GM10847 (cell line): ENCODE data around the gene ARHGAP1.

ENCODE experiments used
- POLR2A ChIP-seq: IDR thresholded peaks from 2 replicates; pipeline ENCODE4 v1.6.1; 2011; ENCODE audit not compliant: insufficient read length; ENCODE audit errors: extremely low read depth

The ARHGAP1 gene

DNA sequence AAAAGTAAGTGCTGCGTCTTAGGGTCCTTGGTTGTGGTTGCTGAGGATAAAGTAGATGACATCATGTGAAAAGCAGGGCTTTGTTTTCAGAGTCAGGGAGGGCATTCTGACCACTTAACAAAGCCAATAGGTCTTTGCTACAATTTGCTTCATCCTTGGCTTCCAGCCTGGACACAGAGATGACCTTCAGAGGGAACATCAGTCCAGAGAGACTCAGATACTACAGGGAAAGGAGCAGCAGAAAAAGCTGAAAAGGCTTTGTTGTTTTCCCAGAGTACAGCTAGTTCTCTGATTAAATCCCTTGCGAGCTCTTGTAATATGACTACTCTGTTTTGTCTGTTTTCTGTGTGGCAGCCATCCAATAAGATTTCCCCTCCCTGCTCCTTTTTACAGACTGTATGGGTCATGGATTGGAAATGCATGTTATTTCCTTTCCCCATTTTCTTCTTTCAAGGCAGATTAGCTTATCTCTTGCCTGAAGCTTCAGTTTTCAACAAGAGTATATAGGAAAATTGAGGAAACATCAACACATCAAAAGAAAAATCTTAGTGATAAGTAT, 51.2 kb downstream of the ARHGAP1 start:
- no peak for TF ChIP-seq POLR2A

DNA sequence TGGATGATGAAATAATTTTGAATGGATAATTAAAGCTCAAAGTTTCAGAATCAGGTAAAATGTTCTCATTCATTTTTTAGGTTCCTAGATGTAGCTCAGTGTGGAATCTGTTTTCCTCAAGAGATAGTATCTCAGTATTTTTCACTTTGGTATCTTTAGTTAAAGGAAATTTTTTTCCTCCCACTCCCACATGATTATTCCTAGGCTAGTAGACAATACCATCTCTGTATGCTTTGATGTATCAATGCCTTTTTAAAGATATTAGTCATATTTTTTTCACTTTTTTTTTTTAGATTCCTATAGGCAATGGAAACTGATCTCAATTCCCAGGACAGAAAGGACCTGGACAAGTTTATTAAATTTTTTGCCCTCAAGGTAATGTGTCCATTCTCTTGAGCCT, 56.4 kb downstream of the ARHGAP1 start:
- no peak for TF ChIP-seq POLR2A

DNA sequence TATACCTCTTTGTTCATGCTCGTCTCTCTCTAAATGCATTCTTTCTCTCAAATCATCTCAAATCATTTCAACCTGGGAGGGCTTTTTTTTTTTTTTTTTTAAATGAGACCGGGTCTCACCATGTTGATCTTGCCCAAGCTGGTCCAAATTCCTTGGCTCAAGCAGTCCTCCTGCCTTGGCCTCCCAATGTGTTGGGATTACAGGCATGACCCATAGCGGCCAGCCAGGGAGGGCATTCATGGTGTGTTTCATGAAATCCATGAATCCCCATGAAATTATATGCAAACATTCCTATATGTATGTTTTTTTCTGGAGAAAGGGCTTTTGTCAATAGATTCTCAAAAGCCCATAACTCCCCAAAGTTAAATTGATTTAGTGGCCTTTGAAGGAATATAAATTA, 56.9 kb downstream of the ARHGAP1 start:
- TF ChIP-seq POLR2A: no peak

DNA sequence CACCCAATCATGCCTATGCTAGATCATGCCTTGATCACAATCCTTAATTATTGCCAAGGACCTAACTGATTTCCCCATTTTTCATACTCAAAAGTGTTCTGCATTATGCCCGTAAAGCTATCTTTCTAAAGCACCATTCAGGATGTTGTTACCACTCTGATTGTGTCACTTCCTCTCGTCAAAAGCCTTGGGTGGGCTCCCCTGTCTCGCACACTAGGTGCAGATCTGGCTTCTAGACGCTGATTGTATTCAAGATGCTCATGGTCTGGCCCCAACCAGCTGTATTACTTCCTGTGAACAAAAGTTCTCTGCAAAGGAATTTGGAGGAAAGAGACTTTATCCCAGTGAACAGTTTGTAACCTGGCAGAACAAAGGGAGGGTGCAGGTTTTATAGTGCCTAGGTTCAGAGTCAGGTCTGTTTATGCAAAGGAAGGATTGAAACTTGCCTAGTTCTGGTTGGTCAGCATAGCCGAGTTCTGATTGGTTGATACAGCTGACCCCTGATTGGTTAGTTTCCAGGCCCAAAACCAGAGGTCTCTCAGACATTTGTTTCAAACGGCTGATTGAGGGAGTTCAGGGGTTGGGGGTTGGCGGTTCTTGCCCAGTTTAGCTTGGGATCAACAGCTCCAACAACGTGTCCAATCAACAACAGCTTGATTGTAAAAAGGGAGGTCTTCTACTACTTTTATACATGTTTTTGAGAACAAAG, 57.6 kb downstream of the ARHGAP1 start:
- TF ChIP-seq POLR2A: no peak

DNA sequence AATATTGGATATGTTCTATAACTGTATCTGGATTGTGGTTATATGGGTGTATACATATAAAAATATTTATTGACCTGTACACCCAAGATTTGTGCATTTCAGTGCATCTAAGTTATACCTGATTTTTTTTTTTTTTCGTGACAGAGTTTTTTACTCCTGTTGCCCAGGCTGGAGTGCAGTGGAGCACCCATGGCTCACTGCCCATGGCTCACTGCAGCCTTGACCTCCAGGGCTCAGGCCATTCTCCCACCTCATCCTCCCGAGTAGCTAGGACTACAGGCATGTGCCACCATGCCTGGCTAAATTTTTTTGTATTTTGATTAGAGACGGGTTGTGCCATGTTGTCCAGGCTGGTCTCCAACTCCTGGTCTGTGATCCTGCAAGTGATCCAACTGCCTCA, 58.8 kb downstream of the ARHGAP1 start:
- TF ChIP-seq POLR2A: no peak

DNA sequence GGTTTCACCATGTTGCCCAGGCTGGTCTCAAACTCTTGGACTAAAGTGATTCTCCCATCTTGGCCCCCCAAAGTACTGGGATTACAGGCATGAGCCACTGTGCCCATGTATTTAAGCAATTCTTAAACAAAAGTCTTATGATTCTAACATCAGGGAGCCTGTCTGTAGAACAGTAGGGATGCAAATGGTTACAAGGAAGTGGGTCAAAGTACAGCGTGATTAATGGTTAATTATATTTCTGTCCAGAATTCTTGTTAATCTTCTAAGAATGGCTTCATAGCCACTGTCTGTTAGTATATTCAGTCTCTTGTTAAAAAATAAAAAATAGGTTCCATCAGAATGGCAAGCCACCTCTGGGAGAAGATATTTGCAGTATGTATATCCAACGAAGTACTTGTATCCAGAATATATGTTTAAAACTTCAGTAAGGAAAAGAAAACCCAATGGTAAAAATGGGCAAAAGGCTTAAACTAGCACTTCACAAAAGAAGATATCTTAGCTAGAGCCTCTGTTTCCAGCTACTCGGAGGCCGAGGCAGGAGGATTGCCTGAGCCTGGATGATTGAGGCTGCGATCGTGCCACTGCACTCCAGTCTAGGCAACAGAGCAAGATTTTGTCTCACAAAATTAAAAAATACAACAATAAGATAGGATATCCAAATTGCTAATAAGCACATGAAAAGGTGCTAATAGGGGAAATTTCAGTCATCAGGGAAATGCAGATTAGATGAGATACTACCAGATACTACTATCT, 60.2 kb downstream of the ARHGAP1 start:
- no peak for TF ChIP-seq POLR2A

DNA sequence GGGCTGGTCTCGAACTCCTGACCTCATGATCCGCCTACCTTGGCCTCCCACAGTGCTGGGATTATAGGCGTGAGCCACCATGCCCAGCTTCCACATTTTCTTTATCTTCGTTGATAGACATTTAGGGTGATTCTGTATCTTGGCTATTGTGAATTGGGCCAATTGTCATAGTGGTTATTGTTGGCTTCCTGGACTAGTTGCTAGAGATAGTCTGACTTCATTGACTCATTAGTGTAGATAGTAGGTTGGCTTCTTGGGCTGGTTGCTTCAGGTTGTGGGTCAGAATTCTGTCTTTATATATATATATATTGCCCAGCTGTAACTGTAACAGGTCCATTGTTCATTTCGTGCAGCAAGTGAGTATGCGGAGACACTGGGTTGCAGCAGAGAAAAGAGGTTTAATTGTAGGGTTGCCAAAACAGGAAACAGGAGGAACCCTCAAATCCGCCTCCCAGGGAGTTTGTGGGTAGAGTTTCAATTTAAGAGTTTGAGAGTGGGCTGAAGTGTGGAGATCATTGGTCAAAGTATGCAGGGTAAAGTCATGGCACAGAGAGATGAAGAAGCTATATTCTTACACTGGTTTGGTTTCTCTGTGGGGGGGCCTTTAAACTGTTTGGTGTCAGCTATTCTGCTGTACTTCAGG, 61.1 kb downstream of the ARHGAP1 start:
- TF ChIP-seq POLR2A: no peak

DNA sequence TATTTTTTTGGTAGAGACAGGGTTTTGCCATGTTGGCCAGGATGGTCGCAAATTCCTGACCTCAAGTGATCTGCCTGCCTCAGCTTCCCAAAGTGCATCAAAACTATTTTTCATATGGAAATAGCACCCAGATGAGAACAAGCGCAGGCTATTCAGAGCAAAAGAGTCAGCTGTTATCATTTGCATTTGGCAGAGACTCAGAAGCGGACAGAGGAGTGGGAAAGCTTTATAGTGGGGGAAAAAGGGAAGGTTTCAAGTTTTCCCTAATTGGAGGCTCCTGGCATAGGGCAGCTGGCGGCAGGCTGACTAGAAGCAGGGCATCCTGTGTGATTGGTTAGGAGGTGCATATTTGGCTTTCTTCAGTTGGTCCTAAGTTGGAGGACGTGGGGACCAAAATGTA, 62.9 kb downstream of the ARHGAP1 start:
- TF ChIP-seq POLR2A: no peak

DNA sequence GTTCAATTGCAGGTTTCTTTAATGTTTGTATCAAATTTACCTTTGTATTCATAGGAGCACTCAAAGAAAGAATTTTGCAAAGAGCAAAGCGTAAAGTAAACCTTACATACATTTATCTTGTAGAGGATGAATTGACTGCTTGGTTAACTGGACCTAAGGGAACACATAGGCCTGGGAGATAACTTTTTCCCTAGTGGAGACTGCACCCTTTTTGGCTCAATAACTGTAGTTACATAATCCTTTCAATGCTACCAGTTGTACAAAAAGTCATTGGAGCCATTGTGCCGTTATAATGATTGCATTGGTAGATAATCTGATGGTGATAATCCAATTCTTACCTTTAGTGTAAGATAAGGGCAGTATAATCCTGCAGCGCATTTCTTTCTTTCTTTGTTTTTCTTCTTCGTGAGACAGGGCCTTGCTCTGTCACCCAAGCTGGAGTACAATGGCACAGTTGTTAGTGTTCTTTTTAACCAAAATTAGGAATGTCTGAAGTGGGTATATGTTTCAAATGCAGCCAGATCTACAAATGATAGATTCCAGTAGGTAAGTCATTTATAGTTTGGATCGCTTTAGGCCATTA, 64.8 kb downstream of the ARHGAP1 start:
- no peak for TF ChIP-seq POLR2A

DNA sequence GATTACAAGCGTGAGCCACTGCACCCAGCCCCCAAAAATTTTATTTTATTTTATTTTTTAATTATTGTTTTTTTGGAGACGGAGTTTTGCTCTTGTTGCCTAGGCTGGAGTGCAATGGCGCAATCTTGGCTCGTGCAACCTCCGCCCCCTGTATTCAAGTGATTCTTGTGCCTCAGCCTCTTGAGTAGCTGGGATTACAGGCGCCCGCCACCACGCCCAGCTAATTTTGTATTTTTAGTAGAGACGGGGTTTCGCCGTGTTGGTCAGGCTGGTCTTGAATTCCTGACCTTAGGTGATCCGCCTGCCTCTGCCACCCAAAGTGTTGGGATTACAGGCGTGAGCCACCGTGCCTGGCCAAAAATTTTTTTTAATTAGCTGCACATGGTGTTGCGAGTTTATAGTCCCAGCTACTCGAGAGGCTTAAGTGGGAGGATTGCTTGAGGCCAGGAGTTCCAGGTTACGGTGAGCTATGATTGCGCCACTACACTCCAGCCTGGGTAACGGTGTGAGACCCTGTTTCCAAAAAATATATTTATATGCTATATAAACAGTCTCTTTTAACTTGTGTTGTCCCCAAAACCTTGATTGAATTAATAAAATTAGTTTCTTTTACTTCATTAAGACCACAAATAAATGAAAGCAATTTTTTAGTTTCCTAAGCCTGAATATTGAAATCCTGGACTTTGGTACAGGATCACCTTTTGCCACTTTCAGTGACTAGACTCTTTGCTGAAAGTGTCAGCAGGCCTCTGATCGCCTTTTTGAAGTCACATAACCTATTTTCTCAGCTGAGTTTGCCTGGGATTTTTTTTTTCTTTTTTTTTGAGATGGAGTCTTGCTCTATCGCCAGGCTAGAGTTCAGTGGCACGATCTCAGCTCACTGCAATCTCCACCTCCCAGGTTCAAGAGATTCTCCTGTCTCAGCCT, 66.9 kb downstream of the ARHGAP1 start:
- TF ChIP-seq POLR2A: no peak

DNA sequence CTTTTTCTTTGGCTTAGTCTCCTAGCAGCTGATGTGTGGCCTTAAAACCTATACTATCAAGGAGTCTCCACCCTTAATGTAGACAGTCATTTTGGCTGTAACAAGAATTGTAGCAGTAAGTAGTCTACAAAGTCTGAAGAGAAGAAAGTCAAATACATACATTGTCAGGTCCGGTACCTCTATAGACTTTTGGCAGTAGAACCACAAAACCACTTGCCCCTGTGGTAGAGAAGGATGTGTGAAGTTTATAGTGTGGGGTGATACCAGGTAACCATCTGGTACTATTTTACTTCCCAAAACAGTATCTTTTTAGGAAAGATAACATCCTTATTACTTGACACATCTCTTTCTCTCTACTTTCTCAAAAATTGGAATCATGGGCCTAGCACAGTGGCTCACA, 67.9 kb downstream of the ARHGAP1 start:
- no peak for TF ChIP-seq POLR2A

DNA sequence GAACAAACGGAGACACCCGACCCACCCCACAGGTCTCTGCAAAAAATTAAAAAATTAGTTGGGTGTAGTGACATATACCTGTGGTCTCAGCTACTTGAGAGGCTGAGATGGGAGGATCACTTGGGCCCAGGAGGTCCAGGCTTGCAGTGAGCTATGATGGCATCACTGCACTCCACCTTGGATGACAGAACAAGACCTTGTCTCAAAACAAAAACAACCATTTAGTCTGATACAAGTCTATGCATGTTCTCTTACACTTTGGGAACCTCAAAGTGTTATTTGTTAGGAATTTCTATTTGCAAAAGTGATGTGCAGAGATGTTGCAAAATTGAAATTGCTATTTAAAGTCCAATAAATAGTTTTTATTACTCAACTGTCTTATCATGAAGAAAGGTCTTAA, 68.7 kb downstream of the ARHGAP1 start:
- TF ChIP-seq POLR2A: no peak

DNA sequence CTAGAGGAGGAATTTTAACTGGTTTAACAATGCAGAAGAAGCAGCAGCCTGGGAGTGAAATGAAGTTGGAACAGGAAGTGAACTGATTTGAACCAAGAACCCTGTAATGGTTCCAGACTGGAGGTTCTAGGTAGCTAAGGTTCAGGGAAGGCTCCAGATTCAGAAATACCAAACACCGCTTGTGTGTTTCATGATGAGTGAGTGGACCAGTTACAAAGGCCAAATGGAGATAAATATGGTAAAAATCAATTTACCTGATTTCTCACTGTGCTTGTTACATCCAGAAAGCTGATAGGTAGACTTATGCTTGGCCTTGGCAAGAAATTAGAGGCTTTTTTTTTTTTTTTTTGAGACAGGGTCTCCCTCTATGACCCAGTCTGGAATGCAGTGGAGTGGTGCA, 70.2 kb downstream of the ARHGAP1 start:
- TF ChIP-seq POLR2A: no peak

DNA sequence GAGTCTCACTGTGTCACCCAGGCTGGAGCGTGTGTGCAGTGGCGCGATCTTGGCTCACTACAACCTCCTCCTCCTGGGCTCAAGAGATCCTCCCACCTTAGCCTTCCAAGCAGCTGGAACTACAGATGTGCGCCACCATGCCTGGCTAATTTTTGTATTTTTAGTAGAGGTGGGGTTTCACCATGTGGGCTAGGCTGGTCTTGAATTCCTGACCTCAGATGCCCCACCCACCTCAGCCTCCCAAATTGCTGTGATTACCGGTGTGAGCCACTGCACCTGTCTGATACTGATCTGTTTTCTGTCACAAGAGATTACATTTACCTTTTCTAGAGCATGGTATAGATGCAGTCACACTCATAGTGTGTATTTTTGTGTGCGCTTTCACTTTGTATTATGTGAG, 71.5 kb downstream of the ARHGAP1 start:
- no peak for TF ChIP-seq POLR2A
